NCI-H460 (cell line): Measurements from ENCODE around the gene ATG7. TPM values are rescaled to one million over a fixed set of nuclear protein-coding genes. Genes with fewer than 3 reads are reported as not detected.
A peak's percentile ranks its signal among the peaks of the same experiment; 100 is the strongest.
"Not testable (repeated sequence)": the region's sequence is repeated elsewhere in the genome, so short reads cannot be mapped to it uniquely, and the experiment has no call there.

ENCODE experiments used
- DNase-seq: peaks from one replicate; pipeline ENCODE4 v3.0.0-alpha.2; 2016; ENCODE audit warnings: low read depth; ENCODE audit errors: extremely low read depth
- total RNA-seq: library from RNA; depleted of rRNA; stranded (reverse); fragments of >200 nt; shearing (Covaris generic); gene quantifications from 2 replicates; pipeline ENCODE4 v1.2.3, GENCODE V29; 2014

ATG7 gene
- total RNA-seq, 1 experiment from 2014 or later = 31.9 TPM

- DNase-seq = no peak
Measured at GRCh38 chr3:11346416-11346815, 74.2 kb downstream of the ATG7 start.

GRCh38 chr3:11348877-11349276 is 76.7 kb downstream of the ATG7 start:
- not testable (repeated sequence) for DNase-seq

GRCh38 chr3:11349446-11349845 is 77.2 kb downstream of the ATG7 start:
- no peak for DNase-seq

GRCh38 chr3:11350374-11350773 is 78.2 kb downstream of the ATG7 start:
- DNase-seq = no peak

- DNase-seq = no peak
Measured at GRCh38 chr3:11351451-11351850, 79.3 kb downstream of the ATG7 start.

GRCh38 chr3:11356269-11356668 is 84.1 kb downstream of the ATG7 start:
- DNase-seq = no peak

GRCh38 chr3:11362600-11362999 is 90.4 kb downstream of the ATG7 start:
- no peak for DNase-seq

- no peak for DNase-seq
Measured at GRCh38 chr3:11363715-11364114, 91.5 kb downstream of the ATG7 start.

- DNase-seq = no peak
Measured at GRCh38 chr3:11364181-11364580, 92.0 kb downstream of the ATG7 start.

- DNase-seq = no peak
Measured at GRCh38 chr3:11367143-11367693, 95.0 kb downstream of the ATG7 start.

GRCh38 chr3:11370191-11370590 is 98.0 kb downstream of the ATG7 start:
- no peak for DNase-seq

GRCh38 chr3:11370966-11371365 is 98.8 kb downstream of the ATG7 start:
- no peak for DNase-seq

- no peak for DNase-seq
Measured at GRCh38 chr3:11371747-11372146, 99.5 kb downstream of the ATG7 start.

- no peak for DNase-seq
Measured at GRCh38 chr3:11373235-11373634, 101.0 kb downstream of the ATG7 start.

- no peak for DNase-seq
Measured at GRCh38 chr3:11373654-11374053, 101.5 kb downstream of the ATG7 start.

- DNase-seq = no peak
Measured at GRCh38 chr3:11375333-11376088, 103.3 kb downstream of the ATG7 start.

GRCh38 chr3:11377719-11378118 is 105.5 kb downstream of the ATG7 start:
- no peak for DNase-seq

- DNase-seq = peak; percentile 32
Measured at GRCh38 chr3:11379238-11379823, 107.1 kb downstream of the ATG7 start.

- no peak for DNase-seq
Measured at GRCh38 chr3:11379824-11380701, 107.9 kb downstream of the ATG7 start.

- DNase-seq = no peak
Measured at GRCh38 chr3:11381141-11381540, 108.9 kb downstream of the ATG7 start.

GRCh38 chr3:11381563-11381962 is 109.4 kb downstream of the ATG7 start:
- no peak for DNase-seq
